PFSK-1 (cell line): ENCODE results near the gene OR13C4.

ENCODE experiments used
- FOXP2 ChIP-seq: optimal IDR thresholded peaks from 2 replicates; pipeline ENCODE3; 2011; ENCODE audit warnings: borderline replicate concordance, control low read depth, inconsistent platforms; ENCODE audit not compliant: insufficient read depth; ENCODE audit errors: extremely low read length, extremely low read depth
- POLR2AphosphoS5 ChIP-seq: IDR thresholded peaks from 2 replicates; pipeline ENCODE4 v1.6.1; 2012; ENCODE audit warnings: low read depth, mild to moderate bottlenecking, control low read depth, low read length, moderate library complexity
- SIN3A ChIP-seq: IDR thresholded peaks from 2 replicates; pipeline ENCODE4 v1.6.1; 2012; ENCODE audit warnings: mild to moderate bottlenecking, low read length, moderate library complexity, borderline replicate concordance; ENCODE audit not compliant: insufficient read depth
- TAF1 ChIP-seq: IDR thresholded peaks from 2 replicates; pipeline ENCODE4 v1.6.1; 2012; ENCODE audit warnings: low read length, control low read depth, borderline replicate concordance; ENCODE audit not compliant: insufficient read depth
- TF ChIP-seq, protein P1 (sequence below), 2 experiments: IDR thresholded peaks; 2 replicates each; pipeline versions ENCODE4 v1.6.1 to v1.8.0; 2011 to 2012; ENCODE audit warnings: low read depth in 2 of 2, low read length in 2 of 2, control low read depth in 1 of 2, inconsistent platforms in 1 of 2, mild to moderate bottlenecking in 1 of 2, moderate library complexity in 1 of 2; ENCODE audit not compliant: insufficient read depth in 1 of 2

DNA sequence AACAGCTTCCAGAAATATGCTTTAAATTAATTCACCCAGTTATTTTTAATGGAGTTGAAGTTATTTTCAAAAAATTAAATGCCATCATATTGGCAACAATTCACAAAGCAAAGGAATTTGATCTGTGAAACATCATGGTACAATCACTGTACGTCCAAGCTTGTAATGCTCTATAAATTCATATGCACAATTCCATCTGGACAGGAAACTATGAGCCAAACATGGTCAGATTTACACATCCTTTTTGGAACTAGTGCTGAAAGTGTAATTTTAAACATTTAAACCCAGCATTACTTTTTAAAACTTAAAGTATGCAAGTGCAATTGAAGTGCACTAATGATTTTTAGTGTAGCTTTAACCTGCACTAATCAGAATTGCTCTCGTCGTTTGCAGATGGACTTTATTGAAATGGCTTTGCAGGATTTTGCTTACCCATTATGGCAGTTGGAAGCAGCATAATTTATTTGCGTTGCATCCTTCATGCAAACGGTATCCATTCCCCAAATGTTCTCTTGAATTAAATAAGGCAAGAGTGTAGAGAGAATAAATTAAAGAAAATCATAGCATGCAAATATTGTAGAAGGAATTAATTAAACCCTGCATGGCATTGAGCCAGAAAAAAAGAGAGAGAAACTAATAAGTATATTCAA is 44.0 kb downstream of the OR13C4 start:
- TF ChIP-seq TAF1, result no peak
- TF ChIP-seq, protein P1, sequence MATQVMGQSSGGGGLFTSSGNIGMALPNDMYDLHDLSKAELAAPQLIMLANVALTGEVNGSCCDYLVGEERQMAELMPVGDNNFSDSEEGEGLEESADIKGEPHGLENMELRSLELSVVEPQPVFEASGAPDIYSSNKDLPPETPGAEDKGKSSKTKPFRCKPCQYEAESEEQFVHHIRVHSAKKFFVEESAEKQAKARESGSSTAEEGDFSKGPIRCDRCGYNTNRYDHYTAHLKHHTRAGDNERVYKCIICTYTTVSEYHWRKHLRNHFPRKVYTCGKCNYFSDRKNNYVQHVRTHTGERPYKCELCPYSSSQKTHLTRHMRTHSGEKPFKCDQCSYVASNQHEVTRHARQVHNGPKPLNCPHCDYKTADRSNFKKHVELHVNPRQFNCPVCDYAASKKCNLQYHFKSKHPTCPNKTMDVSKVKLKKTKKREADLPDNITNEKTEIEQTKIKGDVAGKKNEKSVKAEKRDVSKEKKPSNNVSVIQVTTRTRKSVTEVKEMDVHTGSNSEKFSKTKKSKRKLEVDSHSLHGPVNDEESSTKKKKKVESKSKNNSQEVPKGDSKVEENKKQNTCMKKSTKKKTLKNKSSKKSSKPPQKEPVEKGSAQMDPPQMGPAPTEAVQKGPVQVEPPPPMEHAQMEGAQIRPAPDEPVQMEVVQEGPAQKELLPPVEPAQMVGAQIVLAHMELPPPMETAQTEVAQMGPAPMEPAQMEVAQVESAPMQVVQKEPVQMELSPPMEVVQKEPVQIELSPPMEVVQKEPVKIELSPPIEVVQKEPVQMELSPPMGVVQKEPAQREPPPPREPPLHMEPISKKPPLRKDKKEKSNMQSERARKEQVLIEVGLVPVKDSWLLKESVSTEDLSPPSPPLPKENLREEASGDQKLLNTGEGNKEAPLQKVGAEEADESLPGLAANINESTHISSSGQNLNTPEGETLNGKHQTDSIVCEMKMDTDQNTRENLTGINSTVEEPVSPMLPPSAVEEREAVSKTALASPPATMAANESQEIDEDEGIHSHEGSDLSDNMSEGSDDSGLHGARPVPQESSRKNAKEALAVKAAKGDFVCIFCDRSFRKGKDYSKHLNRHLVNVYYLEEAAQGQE (IDR thresholded peaks at IDR 0.05; ENCODE audit: insufficient read depth in 1 of 2, low read depth in 2 of 2, low read length in 2 of 2), result no peak
- no peak for TF ChIP-seq POLR2AphosphoS5
- no peak for TF ChIP-seq FOXP2
- TF ChIP-seq SIN3A, result no peak
